Prostate gland (tissue), 2 donors: ENCODE data around the gene BCAP31.

Experiments
- POLR2AphosphoS5 ChIP-seq: sonication (generic); formaldehyde crosslinking; IDR thresholded peaks from one replicate; pipeline ENCODE4 v1.6.1; 2017; ENCODE audit warnings: antibody characterized with exemption
- TF ChIP-seq, protein P1 (sequence below), 4 experiments: fragments of 200-600 bp in 2 of 4; fragments of 450-650 bp in 2 of 4; sonication (generic) in 2 of 4; IDR thresholded peaks; 1 replicate in 3 of 4; 2 replicates in 1 of 4; pipeline ENCODE4 v1.5.1; 2016 to 2019; ENCODE audit warnings: antibody characterized with exemption in 4 of 4, mild to moderate bottlenecking in 2 of 4, moderate library complexity in 2 of 4

DNA sequence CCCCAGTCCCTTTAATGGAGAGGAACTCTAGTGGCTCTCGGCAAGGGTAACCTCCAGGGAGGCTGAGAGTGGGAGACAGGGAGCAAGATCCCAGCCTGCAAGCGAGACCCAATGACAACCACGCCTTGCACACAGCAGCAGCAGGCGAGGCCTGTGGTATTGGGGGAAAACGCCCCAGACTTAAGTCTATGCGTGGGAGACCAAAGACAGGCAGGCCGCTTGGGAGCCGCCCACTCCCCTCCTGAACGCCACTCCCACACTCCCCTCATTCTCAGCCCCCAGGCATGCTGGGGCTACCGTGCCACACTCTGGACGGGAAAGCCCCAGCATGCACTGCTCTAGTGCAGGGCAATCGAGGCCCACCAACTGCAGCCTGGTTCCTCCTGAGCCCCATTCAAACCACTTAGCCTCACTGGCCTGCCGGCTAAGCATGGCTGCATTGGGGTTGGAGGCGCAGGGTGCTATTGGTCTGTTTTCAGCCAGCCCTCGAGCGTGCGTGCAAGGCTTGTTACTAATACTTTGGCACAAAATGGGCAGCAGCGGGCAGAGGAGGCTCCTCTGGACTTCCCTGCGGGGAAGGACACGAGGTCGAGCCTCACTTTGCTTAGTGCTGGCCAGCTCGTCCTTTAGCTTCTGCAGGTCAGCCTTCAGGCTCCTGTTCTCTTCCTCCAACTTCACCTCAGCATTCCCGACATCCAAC, 21.7 kb downstream of the BCAP31 start:
- TF ChIP-seq, protein P1, sequence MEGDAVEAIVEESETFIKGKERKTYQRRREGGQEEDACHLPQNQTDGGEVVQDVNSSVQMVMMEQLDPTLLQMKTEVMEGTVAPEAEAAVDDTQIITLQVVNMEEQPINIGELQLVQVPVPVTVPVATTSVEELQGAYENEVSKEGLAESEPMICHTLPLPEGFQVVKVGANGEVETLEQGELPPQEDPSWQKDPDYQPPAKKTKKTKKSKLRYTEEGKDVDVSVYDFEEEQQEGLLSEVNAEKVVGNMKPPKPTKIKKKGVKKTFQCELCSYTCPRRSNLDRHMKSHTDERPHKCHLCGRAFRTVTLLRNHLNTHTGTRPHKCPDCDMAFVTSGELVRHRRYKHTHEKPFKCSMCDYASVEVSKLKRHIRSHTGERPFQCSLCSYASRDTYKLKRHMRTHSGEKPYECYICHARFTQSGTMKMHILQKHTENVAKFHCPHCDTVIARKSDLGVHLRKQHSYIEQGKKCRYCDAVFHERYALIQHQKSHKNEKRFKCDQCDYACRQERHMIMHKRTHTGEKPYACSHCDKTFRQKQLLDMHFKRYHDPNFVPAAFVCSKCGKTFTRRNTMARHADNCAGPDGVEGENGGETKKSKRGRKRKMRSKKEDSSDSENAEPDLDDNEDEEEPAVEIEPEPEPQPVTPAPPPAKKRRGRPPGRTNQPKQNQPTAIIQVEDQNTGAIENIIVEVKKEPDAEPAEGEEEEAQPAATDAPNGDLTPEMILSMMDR (IDR thresholded peaks at IDR 0.05): no peak
- TF ChIP-seq POLR2AphosphoS5: no peak
